HepG2 (cell line): Measurements from ENCODE around the gene TMEM129. TPM values are rescaled to one million over a fixed set of nuclear protein-coding genes. Genes with fewer than 3 reads are reported as not detected.
A peak's percentile ranks its signal among the peaks of the same experiment; 100 is the strongest.

Experiments
- CHD4 ChIP-seq: fragments of 200-600 bp; sonication (generic); IDR thresholded peaks from 2 replicates; pipeline ENCODE4 v1.7.0; 2017; ENCODE audit warnings: mild to moderate bottlenecking, low read length, borderline replicate concordance
- ELK4 ChIP-seq: sonication (generic); formaldehyde crosslinking; IDR thresholded peaks from 2 replicates; pipeline ENCODE4 v1.9.0; 2021; ENCODE audit warnings: missing genetic modification reagents, borderline replicate concordance
- HNF4G ChIP-seq, 2 experiments: sonication (generic) in 1 of 2; formaldehyde crosslinking in 1 of 2; IDR thresholded peaks; 2 replicates each; pipeline versions ENCODE4 v1.4.0 to v1.6.1; 2011 to 2020; ENCODE audit warnings: borderline replicate concordance in 2 of 2, low read depth in 2 of 2, mild to moderate bottlenecking in 2 of 2, low read length in 1 of 2, missing genetic modification reagents in 1 of 2, moderate library complexity in 1 of 2
- HOMEZ ChIP-seq: IDR thresholded peaks from 2 replicates; pipeline ENCODE4 v1.6.1; 2016; ENCODE audit warnings: low read depth
- KLF9 ChIP-seq: IDR thresholded peaks from 2 replicates; pipeline ENCODE4 v1.6.1; 2016; ENCODE audit warnings: low read depth
- MXD3 ChIP-seq: IDR thresholded peaks from 2 replicates; pipeline ENCODE4 v1.6.1; 2016; ENCODE audit warnings: mild to moderate bottlenecking, missing biosample characterization, missing genetic modification reagents
- NFAT5 ChIP-seq: sonication (generic); formaldehyde crosslinking; IDR thresholded peaks from 2 replicates; pipeline ENCODE4 v1.4.0; 2020; ENCODE audit warnings: missing genetic modification reagents
- NR3C1 ChIP-seq: sonication (generic); formaldehyde crosslinking; IDR thresholded peaks from 2 replicates; pipeline ENCODE4 v1.4.0; 2020; ENCODE audit warnings: missing genetic modification reagents
- PATZ1 ChIP-seq: sonication (generic); formaldehyde crosslinking; IDR thresholded peaks from 2 replicates; pipeline ENCODE4 v1.4.0; 2020; ENCODE audit warnings: missing genetic modification reagents
- RFXAP ChIP-seq: sonication (generic); formaldehyde crosslinking; IDR thresholded peaks from 2 replicates; pipeline ENCODE4 v1.4.0; 2020; ENCODE audit warnings: missing genetic modification reagents, borderline replicate concordance
- SMARCC2 ChIP-seq: fragments of 450-650 bp; IDR thresholded peaks from 2 replicates; pipeline ENCODE4 v1.6.1; 2017; ENCODE audit warnings: antibody characterized with exemption, mild to moderate bottlenecking
- TAF1 ChIP-seq: sonication (generic); formaldehyde crosslinking; IDR thresholded peaks from 2 replicates; pipeline ENCODE4 v1.4.0; 2020; ENCODE audit warnings: missing genetic modification reagents
- THAP11 ChIP-seq: IDR thresholded peaks from 2 replicates; pipeline ENCODE4 v1.6.1; 2016; ENCODE audit warnings: missing biosample characterization, missing genetic modification reagents
- THAP7 ChIP-seq: sonication (generic); formaldehyde crosslinking; IDR thresholded peaks from 2 replicates; pipeline ENCODE4 v1.8.1; 2023; ENCODE audit warnings: mild to moderate bottlenecking, missing genetic modification reagents
- WIZ ChIP-seq: sonication (generic); formaldehyde crosslinking; IDR thresholded peaks from 2 replicates; pipeline ENCODE4 v1.5.1; 2020; ENCODE audit warnings: mild to moderate bottlenecking, missing genetic modification reagents
- ZMYM2 ChIP-seq: sonication (generic); formaldehyde crosslinking; IDR thresholded peaks from 2 replicates; pipeline ENCODE4 v1.8.0; 2022; ENCODE audit warnings: mild to moderate bottlenecking, missing genetic modification reagents
- ZNF256 ChIP-seq: sonication (generic); formaldehyde crosslinking; conservative IDR thresholded peaks from 2 replicates; pipeline ENCODE4 v1.4.0; 2020; ENCODE audit warnings: missing genetic modification reagents
- ZNF441 ChIP-seq: sonication (generic); formaldehyde crosslinking; IDR thresholded peaks from 2 replicates; pipeline ENCODE4 v1.7.0; 2021; ENCODE audit warnings: missing genetic modification reagents, borderline replicate concordance
- polyA plus RNA-seq, 8 experiments: library from polyadenylated mRNA; depleted of rRNA in 3 of 8; stranded (reverse) in 7 of 8; unstranded in 1 of 8; fragments of >200 nt; fragmentation: Illumina TruSeq in 4 of 8; extraction: Trizol in 4 of 8; gene quantifications; 2 replicates each; pipeline versions ENCODE4 v1.2.1 to v1.2.3, GENCODE V29; 2011 to 2016; ENCODE audit warnings: low read depth in 4 of 8, missing spikeins in 1 of 8, mixed read lengths in 1 of 8; ENCODE audit not compliant: insufficient read depth in 1 of 8
- total RNA-seq, 5 experiments: library from RNA; depleted of rRNA; stranded (reverse); fragments of >200 nt; fragmentation: Illumina TruSeq; extraction: Trizol; gene quantifications; 2 replicates each; pipeline ENCODE4 v1.2.3, GENCODE V29; 2016; ENCODE audit warnings: low read depth in 1 of 5

TMEM129 gene
- total and polyA plus RNA-seq, 2 of the 13 experiments (the other 11 are each of a cell fraction or from before 2014, with no cell fraction given): 19.0 to 25.8 TPM

- TF ChIP-seq PATZ1 (CRISPR knock-in tag): no peak
- no peak for TF ChIP-seq TAF1 (CRISPR knock-in tag)
- no peak for TF ChIP-seq KLF9 (CRISPR knock-in tag)
- TF ChIP-seq NR3C1 (CRISPR knock-in tag): no peak
- 0 out of 2 replicates have a peak, but pooled peaks have one; percentile 18 for TF ChIP-seq THAP11 (CRISPR knock-in tag)
- TF ChIP-seq CHD4: no peak
- no peak for TF ChIP-seq SMARCC2
- TF ChIP-seq HNF4G (IDR thresholded peaks at IDR 0.05; ENCODE audit: borderline replicate concordance, low read depth, low read length): no peak
- TF ChIP-seq HNF4G (CRISPR knock-in tag; IDR thresholded peaks at IDR 0.05; ENCODE audit: borderline replicate concordance, low read depth): 0 out of 2 replicates have a peak, but pooled peaks have one; percentile 31
- no peak for TF ChIP-seq NFAT5 (CRISPR knock-in tag)
- TF ChIP-seq ZNF256 (CRISPR knock-in tag): no peak
- TF ChIP-seq WIZ (CRISPR knock-in tag): no peak
- TF ChIP-seq HOMEZ (CRISPR knock-in tag): no peak
- TF ChIP-seq ELK4: no peak
- no peak for TF ChIP-seq THAP7 (CRISPR knock-in tag)
- no peak; the same call in 1 of the 2 replicates for TF ChIP-seq RFXAP (CRISPR knock-in tag)
- TF ChIP-seq ZNF441: no peak
- TF ChIP-seq ZMYM2 (CRISPR knock-in tag): no peak
- no peak for TF ChIP-seq MXD3 (CRISPR knock-in tag)
These were observed 5.2 kb upstream of the TMEM129 start (continued) for GRCh38 chr4:1726146-1726934.
